ENCODE results near the gene HAAO.

The HAAO gene

GRCh38 chr2:42794271-42795046 lies 2.1 kb upstream of the HAAO start:
- no peak overlapping the region for H3K4me3 ChIP-seq (ENCODE audit: low read length in 2 of 2)
- no peaks in the 10 kb centered on the region for H3K9me3 ChIP-seq (ENCODE audit: control insufficient read depth in 2 of 2, low read length in 2 of 2)
- peak overlapping the region; percentile 8 to 25 for H3K27ac ChIP-seq (ENCODE audit: low read depth in 2 of 2, low read length in 2 of 2)
- H3K36me3 ChIP-seq (ENCODE audit: control insufficient read depth in 2 of 2, insufficient read depth in 2 of 2, low read length in 2 of 2) = no peaks in the 10 kb centered on the region
- no peaks in the 10 kb centered on the region for H3K27me3 ChIP-seq (ENCODE audit: control insufficient read depth in 2 of 2, insufficient read depth in 2 of 2, low read length in 2 of 2)
- H3K4me1 ChIP-seq (ENCODE audit: control insufficient read depth in 2 of 2, insufficient read depth in 2 of 2, low read length in 2 of 2) = peaks cover 10 to 16% of the 10 kb centered on the region in 2 donors
- no peak overlapping the region for H3K9ac ChIP-seq (ENCODE audit: low read depth in 1 of 2, low read length in 2 of 2)

DNA sequence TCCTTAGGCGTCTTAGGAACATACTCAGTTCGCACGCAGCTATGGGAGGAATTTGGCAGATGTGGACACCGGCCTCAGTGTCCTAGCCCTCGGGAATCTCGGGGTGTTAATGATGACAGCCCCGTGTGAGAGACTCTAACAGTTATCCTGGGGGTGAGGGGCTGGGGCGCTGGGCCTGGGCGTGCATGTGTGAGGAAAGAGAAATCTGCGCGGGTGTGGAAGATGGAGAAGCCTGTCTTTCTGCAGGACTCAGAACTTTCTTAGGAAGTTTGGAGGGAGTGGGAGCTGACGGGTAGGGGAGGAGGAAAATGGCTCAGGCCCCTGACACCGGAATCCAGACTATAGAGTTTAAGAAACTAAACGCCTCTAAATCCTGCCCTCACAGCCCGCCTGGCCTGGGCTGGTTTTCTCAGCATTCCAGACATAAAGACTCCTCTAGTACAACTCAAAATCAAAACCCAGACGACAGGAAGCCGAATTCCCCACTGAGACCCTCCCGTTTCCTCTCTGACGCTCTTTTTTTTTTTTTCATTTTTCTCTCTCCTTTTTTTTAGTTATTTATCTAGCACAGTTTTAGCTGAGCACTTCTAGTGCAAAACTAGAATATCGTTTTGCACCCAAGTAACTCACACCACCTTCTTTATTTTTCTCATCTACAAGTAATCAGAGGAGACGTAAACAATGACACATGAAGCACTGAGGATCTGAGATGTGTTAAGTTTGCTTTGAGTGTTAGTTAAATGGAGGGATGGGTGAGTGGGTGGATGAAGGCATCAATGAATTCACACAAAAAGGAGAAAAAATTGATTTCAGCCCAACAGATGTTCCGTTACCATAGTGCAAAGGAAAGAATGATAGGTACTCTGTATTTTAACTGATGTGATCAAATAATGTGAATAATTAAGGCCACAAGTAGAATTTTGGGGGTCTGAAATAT lies 1.2 kb upstream of the HAAO start:
- Histone ChIP-seq H3K27me3 (ENCODE audit: control insufficient read depth in 2 of 2, insufficient read depth in 2 of 2, low read length in 2 of 2) (no peaks in the 10 kb centered on the region), H3K4me3 (ENCODE audit: low read length in 2 of 2) (peak overlapping the region; percentile 70 to 81), H3K27ac (ENCODE audit: low read depth in 2 of 2, low read length in 2 of 2) (peak overlapping the region; percentile 82 to 89), H3K9me3 (ENCODE audit: control insufficient read depth in 2 of 2, low read length in 2 of 2) (no peaks in the 10 kb centered on the region), H3K36me3 (ENCODE audit: control insufficient read depth in 2 of 2, insufficient read depth in 2 of 2, low read length in 2 of 2) (no peaks in the 10 kb centered on the region), H3K9ac (ENCODE audit: low read depth in 1 of 2, low read length in 2 of 2) (peak overlapping the region; percentile 65 to 77), H3K4me1 (ENCODE audit: control insufficient read depth in 2 of 2, insufficient read depth in 2 of 2, low read length in 2 of 2) (peaks cover 10 to 16% of the 10 kb centered on the region in 2 donors)

DNA sequence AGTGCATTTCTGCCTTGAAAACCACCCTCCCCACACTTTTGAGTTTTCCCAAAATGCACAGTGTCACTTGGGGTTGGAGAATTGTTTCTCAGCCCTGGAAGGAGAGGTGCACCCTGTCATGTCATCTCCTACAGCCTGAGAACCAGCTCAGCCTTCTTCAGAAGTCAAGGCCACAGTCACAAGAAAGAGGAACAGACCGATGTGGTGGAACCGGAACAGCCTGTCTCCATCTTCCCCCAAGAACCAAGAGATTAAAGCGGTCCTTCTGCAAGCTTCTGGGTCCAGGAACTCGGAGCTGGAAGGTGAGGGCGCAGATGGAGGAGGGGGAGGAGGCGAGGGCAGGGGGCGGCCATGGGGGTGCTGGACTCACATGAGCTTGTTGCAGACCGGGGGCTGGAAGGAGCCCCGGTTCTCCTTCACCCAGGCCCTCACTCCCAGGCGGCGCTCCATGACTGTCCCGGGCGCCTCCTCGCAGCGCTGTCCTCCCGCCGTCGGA lies 248 bp downstream of the HAAO start:
- Histone ChIP-seq H3K36me3 (ENCODE audit: control insufficient read depth in 2 of 2, insufficient read depth in 2 of 2, low read length in 2 of 2) (no peaks in the 10 kb centered on the region), H3K27ac (ENCODE audit: low read depth in 2 of 2, low read length in 2 of 2) (peak overlapping the region; percentile 82 to 89), H3K4me3 (ENCODE audit: low read length in 2 of 2) (peak overlapping the region; percentile 70 to 81), H3K9me3 (ENCODE audit: control insufficient read depth in 2 of 2, low read length in 2 of 2) (no peaks in the 10 kb centered on the region), H3K4me1 (ENCODE audit: control insufficient read depth in 2 of 2, insufficient read depth in 2 of 2, low read length in 2 of 2) (peaks cover 18 to 20% of the 10 kb centered on the region in 2 donors), H3K27me3 (ENCODE audit: control insufficient read depth in 2 of 2, insufficient read depth in 2 of 2, low read length in 2 of 2) (no peaks in the 10 kb centered on the region), H3K9ac (ENCODE audit: low read depth in 1 of 2, low read length in 2 of 2) (peak overlapping the region; percentile 77)

GRCh38 chr2:42791606-42792005 lies 777 bp downstream of the HAAO start:
- Histone ChIP-seq H3K9me3 (ENCODE audit: control insufficient read depth in 2 of 2, low read length in 2 of 2) (no peaks in the 10 kb centered on the region), H3K27me3 (ENCODE audit: control insufficient read depth in 2 of 2, insufficient read depth in 2 of 2, low read length in 2 of 2) (no peaks in the 10 kb centered on the region), H3K4me3 (ENCODE audit: low read length in 2 of 2) (peak overlapping the region; percentile 70 to 81), H3K36me3 (ENCODE audit: control insufficient read depth in 2 of 2, insufficient read depth in 2 of 2, low read length in 2 of 2) (no peaks in the 10 kb centered on the region), H3K27ac (ENCODE audit: low read depth in 2 of 2, low read length in 2 of 2) (peak overlapping the region; percentile 82 to 89), H3K9ac (ENCODE audit: low read depth in 1 of 2, low read length in 2 of 2) (peak overlapping the region; percentile 77), H3K4me1 (ENCODE audit: control insufficient read depth in 2 of 2, insufficient read depth in 2 of 2, low read length in 2 of 2) (peaks cover 20% of the 10 kb centered on the region in 2 donors)

DNA sequence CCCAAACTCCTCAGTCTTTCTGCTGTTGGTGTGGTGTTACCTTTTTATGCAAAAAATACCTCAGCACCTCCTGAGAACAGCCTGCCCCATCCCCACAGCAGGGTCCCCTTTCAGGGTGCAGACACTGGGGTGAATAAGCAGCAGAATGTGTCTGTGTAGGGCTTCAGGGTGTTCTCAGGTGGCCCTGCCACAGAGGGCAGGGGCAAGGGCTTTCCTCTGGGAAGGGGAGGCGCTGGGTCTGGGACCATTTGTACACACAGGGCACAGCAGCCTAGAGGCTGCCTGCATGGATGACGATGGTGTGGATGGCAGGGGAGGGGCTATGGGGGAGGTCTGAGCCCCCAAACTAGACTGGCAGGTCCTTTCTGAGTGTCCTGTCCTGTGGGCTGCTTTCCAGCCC lies 2.6 kb downstream of the HAAO start:
- Histone ChIP-seq H3K27me3 (ENCODE audit: control insufficient read depth in 2 of 2, insufficient read depth in 2 of 2, low read length in 2 of 2) (no peaks in the 10 kb centered on the region), H3K4me1 (ENCODE audit: control insufficient read depth in 2 of 2, insufficient read depth in 2 of 2, low read length in 2 of 2) (peaks cover 20% of the 10 kb centered on the region in 2 donors), H3K4me3 (ENCODE audit: low read length in 2 of 2) (no peak overlapping the region), H3K36me3 (ENCODE audit: control insufficient read depth in 2 of 2, insufficient read depth in 2 of 2, low read length in 2 of 2) (no peaks in the 10 kb centered on the region), H3K27ac (ENCODE audit: low read depth in 2 of 2, low read length in 2 of 2) (no peak overlapping the region), H3K9me3 (ENCODE audit: control insufficient read depth in 2 of 2, low read length in 2 of 2) (no peaks in the 10 kb centered on the region), H3K9ac (ENCODE audit: low read depth in 1 of 2, low read length in 2 of 2) (no peak overlapping the region)

DNA sequence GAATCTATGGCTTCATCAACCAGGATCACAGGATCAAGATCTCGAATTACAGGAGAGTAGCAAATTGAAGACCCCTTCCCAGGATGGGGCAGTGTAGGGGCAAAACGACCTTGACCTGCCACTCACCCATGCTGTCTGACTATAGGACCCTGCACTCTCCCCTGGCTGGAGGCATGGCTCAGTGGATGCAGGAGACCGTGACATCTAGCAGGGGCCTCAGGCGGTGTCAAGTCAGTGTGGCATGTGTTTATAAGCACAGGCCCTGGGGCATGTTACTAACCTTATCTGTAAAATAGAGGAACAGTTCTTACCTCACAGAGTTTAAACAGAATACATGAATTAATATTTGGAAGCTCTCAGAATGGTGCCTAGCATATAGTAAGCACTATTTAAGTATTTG lies 3.5 kb downstream of the HAAO start:
- Histone ChIP-seq H3K27me3 (ENCODE audit: control insufficient read depth in 2 of 2, insufficient read depth in 2 of 2, low read length in 2 of 2) (no peaks in the 10 kb centered on the region), H3K4me1 (ENCODE audit: control insufficient read depth in 2 of 2, insufficient read depth in 2 of 2, low read length in 2 of 2) (peaks cover 20% of the 10 kb centered on the region in 2 donors)

DNA sequence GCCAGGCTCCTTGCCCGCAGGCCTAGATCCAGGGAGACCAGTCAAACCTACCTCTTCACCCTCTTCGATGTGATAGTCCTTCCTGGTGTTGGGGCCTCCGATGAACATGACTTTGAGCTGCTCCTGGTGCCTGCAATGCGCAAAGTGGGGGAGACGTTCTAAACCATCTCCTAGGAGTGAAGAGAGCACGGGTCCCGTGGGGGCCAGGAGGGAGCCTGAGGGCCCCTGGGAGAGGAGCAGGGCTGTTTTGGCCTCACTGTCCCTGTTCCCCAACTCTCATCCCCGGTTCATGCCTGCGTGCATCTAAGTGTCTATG lies 3.9 kb downstream of the HAAO start:
- Histone ChIP-seq H3K36me3 (ENCODE audit: control insufficient read depth in 2 of 2, insufficient read depth in 2 of 2, low read length in 2 of 2) (no peaks in the 10 kb centered on the region), H3K4me1 (ENCODE audit: control insufficient read depth in 2 of 2, insufficient read depth in 2 of 2, low read length in 2 of 2) (peaks cover 18 to 20% of the 10 kb centered on the region in 2 donors), H3K9ac (ENCODE audit: low read depth in 1 of 2, low read length in 2 of 2) (no peak overlapping the region), H3K27ac (ENCODE audit: low read depth in 2 of 2, low read length in 2 of 2) (no peak overlapping the region), H3K27me3 (ENCODE audit: control insufficient read depth in 2 of 2, insufficient read depth in 2 of 2, low read length in 2 of 2) (no peaks in the 10 kb centered on the region), H3K4me3 (ENCODE audit: low read length in 2 of 2) (no peak overlapping the region), H3K9me3 (ENCODE audit: control insufficient read depth in 2 of 2, low read length in 2 of 2) (no peaks in the 10 kb centered on the region)

More for the DNA sequence above, 3.5 kb downstream of the HAAO start:
- no peak overlapping the region for H3K4me3 ChIP-seq (ENCODE audit: low read length in 2 of 2)
- H3K27ac ChIP-seq (ENCODE audit: low read depth in 2 of 2, low read length in 2 of 2) = no peak overlapping the region
- H3K9me3 ChIP-seq (ENCODE audit: control insufficient read depth in 2 of 2, low read length in 2 of 2) = no peaks in the 10 kb centered on the region
- no peaks in the 10 kb centered on the region for H3K36me3 ChIP-seq (ENCODE audit: control insufficient read depth in 2 of 2, insufficient read depth in 2 of 2, low read length in 2 of 2)
- no peak overlapping the region for H3K9ac ChIP-seq (ENCODE audit: low read depth in 1 of 2, low read length in 2 of 2)

DNA sequence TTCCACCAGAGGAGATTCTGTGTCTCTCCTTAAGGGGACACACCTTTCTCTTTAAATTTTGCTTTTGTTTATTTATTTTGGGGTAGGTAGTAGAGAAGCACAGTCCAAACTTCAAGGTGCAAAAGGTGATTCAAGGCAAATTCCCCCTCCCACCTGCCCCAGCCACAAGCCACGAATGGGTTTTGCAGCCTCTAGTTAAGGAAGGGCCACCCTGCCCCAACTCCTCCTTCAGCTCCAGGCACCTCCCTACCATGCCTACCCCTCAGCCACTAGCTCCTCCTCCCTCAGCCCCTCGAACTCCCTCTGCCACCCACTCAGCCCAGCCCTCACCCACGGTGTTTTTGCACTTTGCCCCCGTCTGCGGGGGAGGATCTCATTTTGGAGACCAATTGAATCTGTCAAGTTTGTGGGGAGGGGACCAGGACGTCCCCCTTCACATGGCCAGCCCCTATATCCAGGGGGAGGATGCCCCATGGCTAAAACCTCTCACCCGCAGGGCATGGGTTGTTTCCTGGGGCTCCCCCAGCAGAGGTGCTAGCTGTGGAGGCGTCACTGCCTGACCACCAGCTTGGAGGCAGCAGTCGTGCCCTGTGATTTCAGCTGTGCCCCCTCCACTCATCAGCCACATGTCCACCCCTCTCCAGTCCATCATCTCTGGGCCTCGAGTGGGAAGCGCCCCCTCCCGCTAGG lies 4.5 kb downstream of the HAAO start:
- Histone ChIP-seq H3K27ac (ENCODE audit: low read depth in 2 of 2, low read length in 2 of 2) (no peak overlapping the region), H3K4me3 (ENCODE audit: low read length in 2 of 2) (no peak overlapping the region), H3K4me1 (ENCODE audit: control insufficient read depth in 2 of 2, insufficient read depth in 2 of 2, low read length in 2 of 2) (peaks cover 15 to 16% of the 10 kb centered on the region in 2 donors), H3K36me3 (ENCODE audit: control insufficient read depth in 2 of 2, insufficient read depth in 2 of 2, low read length in 2 of 2) (peaks cover 0 to 3% of the 10 kb centered on the region in 2 donors), H3K9ac (ENCODE audit: low read depth in 1 of 2, low read length in 2 of 2) (no peak overlapping the region), H3K9me3 (ENCODE audit: control insufficient read depth in 2 of 2, low read length in 2 of 2) (no peaks in the 10 kb centered on the region), H3K27me3 (ENCODE audit: control insufficient read depth in 2 of 2, insufficient read depth in 2 of 2, low read length in 2 of 2) (no peaks in the 10 kb centered on the region)

GRCh38 chr2:42787424-42787787 lies 5.0 kb downstream of the HAAO start:
- peaks cover 0 to 4% of the 10 kb centered on the region in 2 donors for H3K36me3 ChIP-seq (ENCODE audit: control insufficient read depth in 2 of 2, insufficient read depth in 2 of 2, low read length in 2 of 2)
- H3K9ac ChIP-seq (ENCODE audit: low read depth in 1 of 2, low read length in 2 of 2) = no peak overlapping the region
- peaks cover 15 to 16% of the 10 kb centered on the region in 2 donors for H3K4me1 ChIP-seq (ENCODE audit: control insufficient read depth in 2 of 2, insufficient read depth in 2 of 2, low read length in 2 of 2)
- no peak overlapping the region for H3K4me3 ChIP-seq (ENCODE audit: low read length in 2 of 2)
- no peaks in the 10 kb centered on the region for H3K9me3 ChIP-seq (ENCODE audit: control insufficient read depth in 2 of 2, low read length in 2 of 2)
- peak overlapping the region in 1 of 2 donors; percentile 13 for H3K27ac ChIP-seq (ENCODE audit: low read depth in 2 of 2, low read length in 2 of 2)
- no peaks in the 10 kb centered on the region for H3K27me3 ChIP-seq (ENCODE audit: control insufficient read depth in 2 of 2, insufficient read depth in 2 of 2, low read length in 2 of 2)

All from mucosa of rectum (tissue), 2 donors.